NCI-H524 treated with DMSO at 0.1 percent for 48 hours (cell line): ENCODE data around the gene SCARB1.

Source experiments
- DNase-seq: peaks from one replicate; lab custom pipeline; 2025; lab: John Stamatoyannopoulos, UW

The SCARB1 gene

DNA sequence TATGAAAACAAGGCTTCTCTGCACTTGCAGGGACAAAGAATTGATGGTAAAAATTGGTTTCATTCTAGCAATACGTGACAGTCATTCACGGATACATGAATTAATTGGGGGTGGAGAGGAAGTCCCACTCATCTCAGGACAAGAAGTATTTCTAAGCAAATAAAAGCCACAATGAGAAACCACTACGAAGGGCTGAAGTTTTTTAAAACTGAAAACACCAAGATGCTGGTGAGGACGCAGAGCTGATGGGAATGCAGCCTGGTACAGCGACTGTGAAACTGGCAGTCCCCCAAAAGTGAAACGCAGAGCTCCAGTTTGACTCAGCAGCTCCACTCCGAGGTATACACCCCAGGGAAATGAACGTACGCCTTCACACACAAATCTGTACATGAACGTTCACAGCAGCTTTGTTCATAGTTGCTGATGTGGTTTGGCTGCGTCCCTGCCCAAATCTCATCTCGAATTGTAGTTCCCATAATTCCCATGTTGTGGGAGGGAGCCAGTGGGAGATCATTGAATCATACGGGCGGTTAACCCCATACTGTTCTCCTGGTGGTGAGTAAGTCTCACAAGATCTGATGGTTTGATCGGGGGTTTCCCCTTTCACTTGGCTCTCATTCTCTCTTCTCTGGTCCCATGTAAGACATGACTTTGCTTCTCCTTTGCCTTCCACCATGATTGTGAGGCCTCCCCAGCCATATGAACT, 89.0 kb downstream of the SCARB1 start:
- no peak for DNase-seq

DNA sequence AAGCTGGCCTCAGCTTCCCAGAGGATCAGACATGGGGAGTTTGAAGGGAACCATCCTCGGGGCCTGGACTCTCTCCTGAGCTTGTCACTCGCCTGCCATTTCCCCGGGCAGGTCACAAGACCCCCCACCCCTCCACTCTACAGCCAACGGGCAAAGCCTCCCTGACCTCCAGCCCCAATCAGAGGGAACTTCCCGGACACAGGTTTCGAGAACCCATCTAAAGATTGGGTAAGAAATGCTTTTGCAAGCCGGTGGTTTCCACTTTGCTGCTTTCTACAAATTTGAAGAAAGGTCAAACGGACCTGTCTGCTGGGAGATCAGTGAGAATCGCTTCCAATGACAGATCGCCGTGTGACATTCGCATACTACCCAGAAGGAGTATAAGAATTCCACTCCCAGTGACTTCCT, 89.6 kb downstream of the SCARB1 start:
- no peak for DNase-seq

DNA sequence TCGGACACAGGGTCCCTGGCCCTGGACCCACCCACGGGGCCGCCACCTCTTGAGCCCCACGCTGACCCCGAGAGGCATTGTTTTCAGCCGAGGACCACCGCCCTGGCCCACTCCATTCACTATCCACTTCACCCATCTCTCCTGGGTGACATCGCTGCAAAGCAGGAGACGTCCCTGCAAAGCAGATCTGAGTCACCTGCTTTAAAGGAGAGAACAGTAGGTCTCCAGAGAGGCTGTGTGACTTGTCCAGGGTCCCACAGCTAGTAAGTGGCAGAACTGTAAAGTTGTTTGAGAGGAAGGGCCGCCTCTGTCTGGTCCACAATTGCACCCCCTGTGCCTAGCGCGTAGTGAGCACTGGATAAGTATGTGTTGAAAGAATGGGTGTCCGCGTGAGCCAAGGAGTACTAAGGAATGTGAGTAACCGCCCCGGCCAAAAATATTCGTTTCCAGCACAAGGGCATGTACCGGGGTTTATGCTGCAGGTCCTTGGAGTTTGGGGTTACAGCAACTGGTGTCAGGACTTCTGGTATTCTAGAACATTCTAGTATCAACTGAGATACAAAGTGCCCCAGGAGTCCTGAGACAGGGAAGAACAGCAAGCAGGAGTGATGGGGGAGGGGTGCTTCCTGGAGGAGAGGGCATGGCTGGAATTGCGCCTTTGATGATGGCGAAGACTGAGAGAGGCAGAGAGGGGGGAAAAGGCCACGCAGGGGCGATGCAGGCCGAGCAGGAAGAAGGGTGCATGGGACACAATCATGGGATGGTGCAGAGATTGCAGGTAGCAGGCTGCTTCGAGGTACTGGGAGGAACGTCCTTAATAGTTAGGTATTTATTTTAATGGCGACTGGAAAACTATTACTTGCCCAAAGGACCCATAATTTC, 91.1 kb downstream of the SCARB1 start:
- no peak for DNase-seq

DNA sequence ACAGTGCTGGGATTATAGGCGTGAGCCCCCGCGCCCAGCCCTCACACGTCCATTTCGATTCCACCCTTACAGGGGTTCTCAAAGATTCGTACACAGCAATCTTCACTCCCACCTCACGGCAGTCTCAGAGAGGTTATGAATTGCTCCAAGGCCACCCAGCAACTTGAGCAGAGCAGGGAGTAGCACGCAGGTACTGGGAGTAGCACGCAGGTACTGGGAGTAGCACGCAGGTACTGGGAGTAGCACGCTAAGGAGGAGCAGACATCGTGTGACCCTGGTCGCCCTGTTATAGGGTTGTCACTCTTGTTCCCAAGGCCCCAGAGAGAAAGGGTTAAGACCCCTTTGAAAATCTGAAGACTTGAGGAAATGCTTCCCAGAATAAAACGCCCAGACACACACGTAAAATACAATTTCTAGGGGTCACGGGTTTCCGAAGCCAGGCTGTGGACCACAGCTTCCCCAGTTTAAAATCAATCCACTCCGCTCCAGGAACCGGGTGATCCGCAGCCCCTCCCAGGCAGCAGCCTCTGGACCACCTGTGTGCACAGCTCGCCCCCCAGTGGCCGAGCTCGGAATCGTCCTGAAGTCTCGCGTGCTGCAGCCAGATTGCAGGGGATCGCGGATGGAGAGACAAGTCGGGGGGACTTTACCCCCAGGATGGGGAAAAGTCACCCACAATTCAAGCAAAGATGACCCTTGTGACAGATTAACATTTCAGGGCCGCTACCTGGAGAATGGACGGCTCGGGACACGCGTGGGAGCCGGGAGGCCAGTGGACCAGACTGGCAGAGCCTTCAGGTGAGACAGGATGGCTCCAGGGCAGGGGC, 92.0 kb downstream of the SCARB1 start:
- DNase-seq, result peak; percentile 21

DNA sequence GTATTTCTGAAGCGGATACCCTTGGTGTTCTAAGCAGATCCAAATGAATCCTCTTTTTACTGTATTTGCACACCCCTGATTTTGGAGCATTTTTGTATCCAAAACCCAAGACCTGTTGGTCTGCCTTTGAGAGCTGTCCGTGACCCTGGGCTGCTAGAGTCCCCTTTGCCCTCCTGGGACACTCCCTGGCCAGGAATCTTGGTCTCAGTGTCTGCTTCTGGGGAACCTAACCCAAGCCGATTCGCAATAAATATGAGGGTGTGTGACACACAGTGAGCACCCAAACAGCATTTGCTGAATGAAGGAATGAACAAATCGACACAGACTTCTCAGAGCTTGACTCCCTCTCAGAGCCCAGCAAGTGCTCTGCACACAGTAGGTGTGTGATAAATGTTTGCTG, 92.9 kb downstream of the SCARB1 start:
- no peak for DNase-seq

DNA sequence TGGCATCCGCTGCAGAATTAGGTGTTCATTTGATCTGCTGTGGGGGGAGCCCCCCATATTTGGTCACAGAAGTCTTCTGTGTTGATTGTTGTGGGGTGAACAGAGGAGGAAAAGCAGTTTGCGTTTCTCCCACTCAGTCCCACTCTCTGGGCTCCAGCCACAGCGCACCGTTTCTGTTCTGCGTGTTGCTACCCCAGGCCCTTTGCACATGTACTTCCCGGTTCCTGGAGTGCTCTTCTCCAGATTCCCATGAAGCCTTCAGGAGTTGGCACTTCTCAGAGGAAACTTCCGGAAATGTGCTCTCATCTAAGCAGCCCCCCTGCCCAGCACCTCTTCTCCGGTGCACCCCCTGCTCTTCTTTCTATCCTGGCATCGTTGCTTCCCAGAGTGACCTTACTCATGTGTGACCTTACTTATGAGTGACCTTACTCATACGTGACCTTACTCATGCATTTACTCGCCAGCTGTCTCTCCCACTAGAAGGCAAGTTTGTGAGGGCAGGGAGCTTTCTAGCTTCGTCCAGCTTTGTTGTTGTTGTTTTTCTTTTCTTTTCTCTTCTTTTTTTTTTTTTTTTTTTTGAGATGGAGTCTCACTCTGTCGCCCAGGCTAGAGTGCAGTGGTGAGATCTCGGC, 93.7 kb downstream of the SCARB1 start:
- DNase-seq, result no peak

DNA sequence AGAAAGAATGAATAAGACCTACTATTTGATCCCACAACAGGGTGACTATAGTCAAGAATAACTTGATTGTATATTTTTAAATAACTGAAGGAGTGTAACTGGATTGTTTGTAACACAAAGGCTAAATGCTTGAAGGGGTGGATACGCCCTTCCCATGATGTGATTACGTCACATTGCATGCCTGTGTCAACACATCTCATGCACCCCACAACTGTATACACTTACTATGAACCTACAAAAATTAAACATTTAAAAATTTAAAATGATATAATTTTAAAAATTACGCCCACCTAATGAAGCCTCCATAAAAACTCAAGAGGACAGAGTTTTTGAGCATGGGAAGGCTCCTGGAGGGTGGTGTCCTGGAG, 94.5 kb downstream of the SCARB1 start:
- DNase-seq, result no peak

DNA sequence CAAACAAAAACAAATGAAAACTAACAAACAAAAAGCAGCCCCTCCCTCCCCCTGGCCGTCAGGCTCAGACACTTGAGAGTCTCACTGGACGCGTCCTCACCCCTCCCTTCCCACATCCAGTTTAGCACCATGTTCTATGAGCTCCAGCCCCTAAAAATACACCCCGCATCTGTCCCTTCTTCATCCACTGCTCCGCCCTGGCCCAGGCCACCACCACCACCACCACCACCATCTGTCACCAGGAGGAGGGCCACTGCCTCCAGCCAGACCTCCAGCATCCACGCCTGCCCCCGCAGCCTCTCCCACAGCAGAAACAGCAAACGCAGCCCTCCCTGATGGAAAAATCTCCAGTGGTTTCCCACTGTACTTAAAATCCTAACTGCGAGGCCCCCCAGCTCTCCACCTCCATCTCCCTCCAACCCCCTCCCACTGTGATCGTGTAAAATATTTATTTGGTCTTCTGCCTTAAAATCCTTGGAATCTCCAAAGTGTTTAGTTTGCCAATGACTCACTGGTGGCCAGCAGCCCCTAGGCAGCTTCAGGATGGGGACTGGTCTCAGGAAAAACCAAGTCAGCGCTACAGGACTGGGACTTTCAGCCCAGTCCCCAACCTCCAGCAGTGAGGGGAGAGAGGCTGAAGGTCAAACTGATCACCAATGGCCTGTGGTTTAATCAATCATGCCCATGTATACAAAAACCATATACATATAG, 95.1 kb downstream of the SCARB1 start:
- DNase-seq, result peak; percentile 43

DNA sequence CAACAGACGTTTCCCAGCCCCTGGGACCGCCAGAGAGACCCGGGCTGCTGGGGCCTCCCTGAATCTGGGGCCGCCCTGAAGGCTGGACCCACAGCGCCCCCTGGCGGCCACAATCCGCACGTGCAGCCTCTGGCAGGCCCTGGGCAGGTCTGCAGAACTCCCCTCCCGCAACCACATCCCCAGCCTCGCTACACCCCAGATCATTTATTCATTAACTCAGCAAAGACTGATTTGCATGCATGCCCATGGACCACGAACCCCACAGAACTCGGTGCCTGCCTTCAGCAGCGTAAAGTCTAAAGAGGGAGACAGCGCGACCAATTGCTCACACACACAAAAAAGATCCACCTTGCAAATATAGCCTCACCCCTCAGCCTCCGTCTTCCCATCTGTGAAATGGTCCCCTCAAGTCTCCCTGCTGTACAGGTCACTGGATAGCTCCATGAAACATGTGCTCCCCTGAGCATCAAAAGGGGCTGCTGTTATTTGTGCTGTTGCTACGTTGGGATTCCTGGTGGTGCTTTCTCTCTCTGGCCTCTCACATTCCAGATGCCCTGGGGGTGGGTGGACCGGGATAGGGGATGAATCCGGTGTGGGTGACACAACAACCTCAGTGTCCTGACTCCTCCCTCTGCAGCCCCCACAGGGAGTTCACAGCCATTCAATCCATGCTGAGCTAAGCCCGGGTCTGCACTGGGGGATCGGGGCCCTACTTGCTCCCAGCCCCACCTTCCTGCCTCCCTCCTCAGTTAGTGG, 96.4 kb downstream of the SCARB1 start:
- peak; percentile 69 for DNase-seq

DNA sequence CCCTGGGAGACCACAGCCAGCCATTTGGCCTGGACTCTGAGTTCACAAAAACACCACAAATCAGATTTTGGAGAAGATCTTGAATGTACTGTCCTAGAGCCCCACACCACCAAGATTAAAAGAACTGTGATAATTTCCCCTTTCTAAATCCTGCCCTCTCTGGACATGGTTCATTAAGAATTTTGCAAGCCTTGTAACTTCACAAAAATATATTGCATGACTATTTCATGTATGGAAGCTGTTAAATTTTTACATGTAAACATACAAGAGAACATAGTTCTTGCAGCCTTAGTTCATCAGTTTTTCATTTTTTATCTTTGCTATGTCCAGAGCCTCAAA, 97.0 kb downstream of the SCARB1 start:
- DNase-seq, result no peak

DNA sequence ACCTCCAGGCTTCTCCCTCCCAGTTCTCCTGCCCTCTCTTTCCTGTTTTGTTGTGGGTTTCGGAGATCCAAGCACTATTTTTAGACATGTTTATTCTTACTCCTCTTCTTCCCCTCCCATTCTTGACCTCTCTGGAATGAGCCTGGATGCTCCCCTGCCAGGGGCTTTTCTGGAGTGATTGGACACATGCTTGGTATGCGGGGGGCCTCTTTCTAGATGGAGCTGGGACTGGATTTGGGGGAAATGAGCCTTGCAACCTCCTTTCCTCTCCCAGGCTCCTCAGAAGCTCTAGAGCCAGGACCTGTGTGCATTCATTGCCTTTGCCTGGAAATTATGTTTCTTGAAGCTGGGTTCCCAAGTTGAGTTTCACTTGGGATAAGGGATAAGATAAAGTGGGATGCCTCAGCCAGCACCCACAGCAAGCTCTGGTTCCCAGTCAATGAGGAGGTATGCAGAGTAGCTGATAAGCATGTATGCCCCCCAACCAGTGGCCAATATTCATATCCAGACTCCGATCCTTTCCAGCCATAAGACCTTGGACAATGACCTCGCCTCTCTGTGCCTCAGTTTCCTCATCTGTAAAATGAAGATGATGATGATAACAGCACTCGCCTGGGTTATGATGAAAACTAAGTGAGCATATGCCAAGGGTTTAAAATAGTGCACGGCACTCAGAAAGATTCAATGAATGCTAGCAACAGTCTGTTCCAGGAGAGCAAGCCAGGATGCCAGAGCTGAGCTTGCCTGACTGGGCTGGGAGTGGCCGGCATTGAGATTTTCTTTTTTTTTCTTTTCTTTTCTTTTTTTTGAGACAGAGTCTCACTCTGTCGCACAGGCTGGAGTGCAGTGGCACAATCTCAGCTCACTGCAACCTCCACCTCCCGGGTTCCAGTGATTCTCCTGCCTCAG, 97.8 kb downstream of the SCARB1 start:
- no peak for DNase-seq

DNA sequence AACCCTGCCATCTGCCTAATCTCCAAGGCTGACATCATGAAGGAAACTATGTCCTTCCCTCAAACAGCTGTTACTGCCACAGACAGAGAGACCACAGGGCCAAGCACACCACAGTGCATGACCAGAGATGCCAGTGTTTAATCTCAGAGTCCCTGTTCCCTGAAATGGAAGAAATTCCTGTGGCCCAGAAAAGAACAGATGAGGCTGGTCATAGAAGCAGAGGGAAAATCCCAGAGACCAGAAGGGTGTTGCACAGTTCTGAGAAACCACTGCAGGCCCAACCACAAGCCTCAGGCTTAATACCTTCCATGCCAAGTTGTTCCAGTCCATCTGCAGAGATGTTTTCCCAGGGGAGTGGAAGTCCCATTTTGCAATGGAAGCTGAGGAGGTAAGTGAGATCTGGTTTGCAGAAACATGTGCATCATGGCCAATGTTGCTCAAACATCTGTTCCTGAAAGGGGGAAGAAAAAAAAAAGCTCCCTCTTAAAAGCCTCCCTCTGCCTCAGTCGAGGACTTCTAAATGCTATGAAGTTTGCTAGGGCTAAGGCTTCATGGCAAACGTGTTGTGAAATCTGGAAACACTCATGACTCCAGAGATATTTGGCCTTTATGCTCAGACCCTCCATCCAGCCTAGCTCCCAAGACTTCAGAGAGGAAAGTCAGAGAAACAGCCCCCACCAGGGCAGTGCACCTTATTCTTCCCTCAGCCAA, 98.6 kb downstream of the SCARB1 start:
- peak; percentile 60 for DNase-seq

DNA sequence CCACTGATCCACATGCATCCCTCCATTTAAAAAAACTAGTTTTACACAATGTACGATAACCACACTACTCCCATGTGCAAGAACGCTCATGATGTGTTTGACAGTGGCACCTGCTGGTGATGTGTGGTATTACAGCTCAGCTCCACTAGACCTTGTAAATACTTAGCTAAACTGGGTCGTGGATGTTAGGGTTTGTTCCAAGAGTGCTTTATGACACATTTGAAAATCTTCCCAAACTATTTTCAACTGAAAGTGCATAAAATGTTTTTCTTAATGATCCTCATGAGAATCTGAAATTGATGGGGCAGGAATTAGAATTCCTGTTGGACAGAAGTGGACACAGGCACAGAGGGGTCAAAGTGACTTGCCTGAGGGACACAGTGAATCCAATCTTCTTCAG, 99.2 kb downstream of the SCARB1 start:
- DNase-seq, result no peak

DNA sequence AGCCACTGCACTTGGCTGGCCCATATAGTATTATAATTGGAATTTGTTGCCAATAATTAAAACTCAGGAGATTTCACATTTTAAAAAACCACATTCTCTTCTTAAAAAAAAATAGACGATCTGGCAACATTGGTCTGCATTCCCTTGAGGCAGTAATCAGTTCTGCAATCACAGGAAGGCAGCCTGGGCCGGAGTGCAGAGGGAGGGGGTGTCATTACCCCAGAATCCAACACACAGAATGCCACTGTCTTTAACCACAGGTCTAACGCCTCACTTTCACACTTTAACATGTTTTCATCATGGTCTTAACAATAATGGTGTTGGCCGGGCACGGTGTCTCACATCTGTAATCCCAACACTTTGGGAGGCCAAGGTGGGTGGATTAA, 100.1 kb downstream of the SCARB1 start:
- no peak for DNase-seq

DNA sequence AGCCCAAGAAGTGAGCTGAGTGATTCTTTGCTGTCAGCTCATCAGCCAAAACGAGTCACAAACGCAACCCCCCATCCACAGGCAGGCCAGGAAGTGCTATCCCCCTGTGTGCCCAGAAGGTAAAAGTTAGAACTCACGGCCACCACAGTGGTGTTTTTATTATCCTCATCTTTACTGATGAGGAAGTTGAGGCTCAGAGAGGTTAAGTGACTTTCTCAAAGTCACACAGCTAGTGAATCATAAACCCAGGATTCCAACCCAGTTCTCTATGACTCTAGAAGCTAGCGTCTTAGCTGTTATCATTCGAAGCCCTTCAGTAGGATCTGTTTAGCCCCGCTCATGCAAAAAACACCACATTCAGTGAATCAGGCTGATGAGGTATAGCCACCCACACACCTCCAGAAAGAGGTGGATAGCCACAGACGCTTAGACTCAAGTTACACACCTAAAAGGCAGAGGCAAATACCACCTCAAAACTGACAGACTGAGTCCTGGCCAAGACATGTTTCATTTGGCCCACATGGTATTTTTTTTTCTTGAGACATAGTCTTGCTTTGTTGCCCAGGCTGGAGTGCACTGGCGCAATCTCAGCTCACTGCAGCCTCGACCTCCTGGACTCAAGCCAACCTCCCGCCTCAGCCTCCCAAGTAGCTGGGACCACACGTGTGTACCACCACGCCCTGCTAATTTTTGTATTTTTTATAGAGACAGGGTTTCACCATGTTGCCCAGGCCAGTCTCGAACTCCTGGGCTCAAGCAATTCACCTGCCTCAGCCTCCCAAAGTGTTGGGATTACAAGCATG, 100.7 kb downstream of the SCARB1 start:
- DNase-seq, result no peak

DNA sequence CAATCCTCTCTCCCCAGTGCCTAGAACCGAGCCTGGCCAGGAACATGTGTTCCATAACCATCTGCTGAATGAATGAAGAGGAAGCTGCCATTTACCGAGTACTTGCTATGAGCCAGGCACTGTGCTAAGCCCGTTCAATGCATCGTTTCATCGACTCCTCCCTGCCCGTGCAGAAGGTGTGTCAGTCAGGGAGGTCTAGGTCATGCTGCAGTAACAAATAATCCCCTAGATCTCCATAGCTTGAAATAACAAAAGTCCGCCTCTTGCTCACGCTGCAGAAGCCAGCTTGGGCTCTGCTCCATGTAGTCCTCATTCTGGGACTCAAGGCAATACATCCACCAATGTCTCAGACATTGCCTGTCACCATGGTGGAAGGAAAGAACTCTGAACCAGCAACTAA, 101.3 kb downstream of the SCARB1 start:
- no peak for DNase-seq

DNA sequence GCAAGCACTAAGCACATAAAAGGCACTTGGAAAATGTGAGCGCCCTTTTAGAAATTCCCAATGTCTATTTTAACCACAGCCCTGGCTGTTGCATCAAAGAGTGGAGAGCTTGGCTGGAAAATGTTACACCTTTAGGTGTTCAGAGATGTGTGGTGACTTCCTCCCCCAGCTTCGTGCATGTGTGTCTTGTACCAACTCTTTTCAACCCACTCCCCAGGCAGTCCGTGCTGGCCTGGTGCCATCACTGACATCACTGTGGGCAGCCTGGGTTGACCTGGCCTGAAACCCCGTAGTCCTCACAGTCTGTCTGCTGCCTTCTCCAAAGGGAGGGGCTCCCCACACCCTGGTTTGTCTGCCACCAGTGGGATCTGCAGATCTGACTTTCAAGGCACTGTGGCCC, 101.8 kb downstream of the SCARB1 start:
- no peak for DNase-seq

DNA sequence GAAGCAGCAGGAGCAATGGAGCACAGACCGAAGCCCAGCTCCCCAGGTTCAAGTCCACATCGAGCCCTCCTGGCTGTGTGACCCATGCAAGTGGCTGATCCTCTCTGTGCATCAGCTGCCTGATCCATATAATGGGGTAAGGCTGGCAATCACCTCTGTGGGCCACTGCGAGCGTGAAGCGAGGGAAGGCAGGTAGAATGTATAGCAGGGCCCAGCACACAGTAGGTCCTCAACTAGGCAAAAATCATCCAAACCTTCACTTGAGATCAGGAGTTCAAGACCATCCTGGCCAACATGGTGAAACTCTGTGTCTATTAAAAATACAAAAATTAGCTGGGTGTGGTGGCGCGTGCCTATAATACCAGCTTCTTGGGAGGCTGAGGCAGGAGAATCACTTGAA, 102.6 kb downstream of the SCARB1 start:
- no peak for DNase-seq
